HFF-Myc (cell line): ENCODE measurements around the gene ASCL5.

Experiments
- DNase-seq: peaks from one replicate; pipeline ENCODE4 v3.0.0-alpha.2; 2011; ENCODE audit warnings: low read depth; ENCODE audit errors: extremely low read depth
- H3K4me3 ChIP-seq: replicated peaks from 2 replicates; pipeline ENCODE4 v1.5.1; 2011; ENCODE audit warnings: low read depth, mild to moderate bottlenecking, control low read depth, low read length
- CTCF ChIP-seq: IDR thresholded peaks from 2 replicates; pipeline ENCODE4 v1.5.1; 2012; ENCODE audit warnings: mild to moderate bottlenecking, low read depth, low read length, control low read depth; ENCODE audit errors: missing control alignments

Gene ASCL5

GRCh38 chr1:201171063-201172036 lies 44.4 kb upstream of the ASCL5 start:
- DNase-seq = no peak
- H3K4me3 ChIP-seq = peak overlapping the region; percentile 55
- TF ChIP-seq CTCF = peak; percentile 43

- TF ChIP-seq CTCF = no peak
- peak overlapping the region; percentile 55 for H3K4me3 ChIP-seq
- DNase-seq = no peak
These were observed 43.6 kb upstream of the ASCL5 start for GRCh38 chr1:201170533-201171062.

- no peak for DNase-seq
- no peak overlapping the region for H3K4me3 ChIP-seq
- no peak for TF ChIP-seq CTCF
These were observed 43.1 kb upstream of the ASCL5 start for GRCh38 chr1:201169971-201170532.

GRCh38 chr1:201169203-201169602 lies 42.2 kb upstream of the ASCL5 start:
- no peak for DNase-seq

GRCh38 chr1:201167041-201167991 lies 40.3 kb upstream of the ASCL5 start:
- no peak overlapping the region for H3K4me3 ChIP-seq
- TF ChIP-seq CTCF = no peak
- no peak for DNase-seq

More at GRCh38 chr1:201169203-201169602, 42.2 kb upstream of the ASCL5 start:
- no peak for TF ChIP-seq CTCF
- no peak overlapping the region for H3K4me3 ChIP-seq

- no peak for TF ChIP-seq CTCF
- no peak overlapping the region for H3K4me3 ChIP-seq
- no peak for DNase-seq
These were observed 37.7 kb upstream of the ASCL5 start for GRCh38 chr1:201164645-201165044.
